AML-193 (cell line): ENCODE results near the gene C2CD5.
A peak's percentile ranks its signal among the peaks of the same experiment; 100 is the strongest.

Experiments used
- DNase-seq, 2 experiments: peaks; one replicate each; lab custom pipeline; 2025; lab: John Stamatoyannopoulos, UW

C2CD5 gene

DNA sequence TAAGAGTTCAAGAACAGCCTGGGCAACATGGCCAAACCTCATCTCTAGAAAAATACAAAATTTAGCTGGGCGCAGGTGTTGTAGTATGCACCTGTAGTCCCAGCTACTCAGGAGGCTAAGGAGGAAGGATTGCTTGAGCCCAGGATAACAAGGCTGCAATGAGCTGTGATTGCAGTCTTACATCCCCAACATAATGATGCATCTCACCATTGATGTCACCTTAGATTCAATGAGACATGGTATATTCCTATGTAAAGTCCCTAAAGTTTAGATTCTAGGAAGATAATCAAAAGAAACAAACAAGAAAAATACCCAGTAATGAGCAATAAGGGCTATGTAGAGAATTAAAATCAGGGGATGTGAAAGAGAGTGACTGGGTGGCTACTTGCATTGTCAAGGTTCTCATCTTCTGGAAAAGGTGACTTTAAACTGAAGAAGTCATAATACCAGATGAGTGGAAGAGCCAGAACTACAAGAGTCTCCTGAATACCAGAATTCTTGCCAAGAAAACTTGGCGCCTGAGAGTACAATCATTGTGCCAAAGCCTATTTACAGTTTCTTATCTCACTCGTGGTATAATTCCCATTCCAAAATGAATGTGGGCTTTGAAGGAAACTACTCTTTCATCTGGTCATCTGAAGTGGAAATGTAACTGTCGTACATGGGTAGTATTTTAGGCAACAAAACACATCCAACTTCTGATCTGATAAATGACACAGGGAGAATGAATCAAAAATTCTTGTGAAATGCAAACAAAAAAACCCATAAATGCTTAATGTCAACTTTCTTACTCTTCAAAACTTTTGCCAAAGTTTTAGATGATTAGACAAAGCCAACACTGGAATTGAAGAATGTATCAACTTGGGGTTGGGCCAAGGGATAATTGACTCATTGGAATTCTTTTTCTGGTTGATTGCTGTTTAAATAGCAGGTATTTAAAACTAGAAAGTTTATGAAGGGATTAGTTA is 128.7 kb downstream of the C2CD5 start:
- DNase-seq: no peak

GRCh38 chr12:22414742-22415141 is 129.6 kb downstream of the C2CD5 start:
- no peak for DNase-seq

GRCh38 chr12:22413592-22413991 is 130.8 kb downstream of the C2CD5 start:
- no peak for DNase-seq

DNA sequence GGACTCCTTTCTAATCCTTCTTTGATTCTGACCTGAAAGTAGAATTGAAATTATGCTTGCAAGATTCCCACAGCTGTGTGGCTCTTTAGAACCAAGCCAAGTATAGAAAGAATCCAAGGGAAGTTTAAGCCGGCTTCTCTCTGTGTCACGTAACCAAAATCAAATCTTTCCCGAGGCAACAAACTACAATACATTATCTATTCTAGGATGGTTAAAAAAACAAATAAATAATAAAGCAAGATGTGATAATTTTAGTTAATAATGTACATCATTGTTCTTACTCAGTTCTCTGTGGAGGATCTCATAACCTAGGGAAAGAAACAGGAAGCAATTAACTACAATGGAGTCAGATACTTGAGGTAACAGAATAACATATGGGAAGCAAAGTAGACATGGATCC is 131.8 kb downstream of the C2CD5 start:
- DNase-seq: no peak

GRCh38 chr12:22410486-22410885 is 133.9 kb downstream of the C2CD5 start:
- DNase-seq: no peak

- DNase-seq: no peak
Observed at GRCh38 chr12:22409377-22410164, 134.8 kb downstream of the C2CD5 start.

DNA sequence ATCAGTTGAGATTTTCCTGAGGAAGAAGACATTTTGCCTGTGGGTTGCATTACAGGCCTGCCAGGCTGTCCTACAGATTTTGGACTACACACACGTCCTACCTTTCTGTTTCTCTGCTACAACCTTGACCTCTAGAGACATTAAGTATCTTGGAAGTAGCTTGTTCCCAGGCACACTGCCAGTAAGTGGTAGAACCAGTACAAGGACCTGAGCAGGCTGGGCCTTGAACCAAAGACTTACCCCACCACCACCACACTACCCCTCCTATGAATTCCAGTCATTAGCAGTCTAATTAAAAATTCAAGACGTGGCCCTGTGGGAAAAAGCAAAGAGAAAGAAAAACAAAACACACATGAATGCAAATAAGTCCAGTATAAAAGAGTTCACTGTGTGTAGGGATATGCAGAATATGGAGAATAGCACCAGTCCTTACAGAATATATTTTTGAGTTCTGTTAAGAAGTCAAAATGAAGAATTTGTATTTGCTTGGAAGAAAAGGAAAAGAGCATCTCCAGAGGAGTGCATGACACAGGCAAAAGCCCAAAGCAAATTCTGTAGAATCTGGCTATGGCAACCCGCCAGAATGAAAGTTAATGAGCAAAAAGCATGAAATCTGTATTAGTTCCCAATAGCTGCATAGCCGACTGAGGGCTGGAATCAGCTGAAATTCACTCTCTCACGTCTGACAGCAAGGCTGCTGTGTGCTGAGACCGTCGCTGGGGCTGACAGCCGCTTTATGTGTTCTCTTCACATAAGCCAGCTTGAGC is 135.5 kb downstream of the C2CD5 start:
- no peak for DNase-seq

GRCh38 chr12:22407397-22407796 is 136.9 kb downstream of the C2CD5 start:
- no peak for DNase-seq

DNA sequence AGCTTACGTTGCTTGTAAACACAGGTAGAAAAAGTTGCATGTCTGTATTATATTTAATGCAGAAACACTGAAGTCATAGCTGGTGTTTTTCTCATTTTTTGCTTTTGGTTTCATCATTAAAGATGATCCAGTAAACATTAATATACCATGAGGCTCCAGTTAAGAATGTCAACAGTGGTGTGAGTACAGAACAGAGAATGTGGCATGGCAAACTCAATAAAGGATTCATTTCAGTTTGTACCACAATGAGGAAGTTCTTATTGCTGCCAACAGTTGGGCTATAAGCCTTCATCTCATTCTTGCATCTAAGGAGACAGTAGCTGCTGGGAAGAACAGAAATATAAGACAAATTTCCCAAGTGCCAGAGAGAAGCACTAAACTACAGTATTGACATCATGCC is 137.7 kb downstream of the C2CD5 start:
- peak; percentile 12 to 16 for DNase-seq

DNA sequence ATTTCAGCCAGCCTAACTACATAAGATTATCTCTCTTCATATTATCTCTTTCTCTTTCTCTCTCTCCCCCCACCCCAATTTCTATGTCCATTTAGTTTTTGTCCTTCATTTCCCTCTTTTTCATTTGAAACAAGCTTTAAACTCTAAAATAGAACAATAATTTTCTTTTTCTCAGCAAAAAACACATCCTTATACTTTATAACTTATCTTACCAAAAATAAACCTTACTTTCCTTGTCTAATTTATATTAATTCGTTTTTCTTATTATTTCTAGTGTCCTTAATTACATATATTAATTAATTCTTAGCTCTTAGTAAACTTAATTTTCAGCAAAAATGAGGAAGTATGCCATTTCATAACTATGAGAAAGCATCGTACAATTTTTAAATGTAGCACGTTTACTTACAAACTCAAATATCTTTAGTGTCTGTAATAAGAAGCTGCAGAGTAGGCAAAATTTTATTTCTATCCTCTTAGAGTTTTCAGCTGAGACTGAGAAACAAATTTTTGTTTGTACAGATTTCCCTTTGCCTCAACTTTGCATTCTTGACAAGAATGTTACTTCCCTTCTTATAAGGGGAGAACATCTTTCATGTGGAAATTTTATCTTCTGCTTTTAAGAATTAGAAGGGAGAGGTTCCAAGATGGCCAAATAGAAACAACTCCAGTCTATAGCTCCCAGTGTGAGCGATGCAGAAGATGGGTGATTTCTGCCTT is 144.7 kb downstream of the C2CD5 start:
- peak; percentile 49 to 70 for DNase-seq
